Stimulated activated CD4-positive, alpha-beta T cell treated with anti-CD3 and anti-CD28 coated beads, TNF-alpha, amount 100 ng/mL, for 24 hours (primary cell): Measurements from ENCODE around the gene TRIM8.

Experiments
- DNase-seq, 3 experiments: peaks; one replicate each; pipeline ENCODE4 v3.0.0-alpha.2; 2020; ENCODE audit warnings: low read depth in 3 of 3

TRIM8 gene

DNA sequence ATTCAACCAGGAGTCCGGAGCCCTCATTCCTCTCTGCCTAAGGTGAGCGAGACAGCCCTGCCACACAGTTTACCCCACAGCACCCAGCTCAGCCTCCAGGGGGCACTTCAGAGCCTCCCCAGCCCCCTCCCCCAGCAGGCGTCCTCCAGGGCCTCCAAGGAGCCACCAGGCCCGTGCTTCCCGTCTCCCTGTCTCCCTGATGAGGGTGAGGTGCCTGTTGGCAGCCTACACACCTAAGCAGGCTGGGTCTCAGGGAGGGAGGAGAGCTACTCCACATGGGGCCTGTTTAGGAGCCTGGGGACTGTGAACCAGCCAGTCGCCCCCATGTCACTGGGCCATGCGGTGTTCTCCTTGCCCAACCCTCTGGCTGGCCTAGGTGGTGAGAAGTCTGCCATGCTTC, 28.9 kb upstream of the TRIM8 start:
- DNase-seq, result peak in 1 of 3 experiments; percentile 27

DNA sequence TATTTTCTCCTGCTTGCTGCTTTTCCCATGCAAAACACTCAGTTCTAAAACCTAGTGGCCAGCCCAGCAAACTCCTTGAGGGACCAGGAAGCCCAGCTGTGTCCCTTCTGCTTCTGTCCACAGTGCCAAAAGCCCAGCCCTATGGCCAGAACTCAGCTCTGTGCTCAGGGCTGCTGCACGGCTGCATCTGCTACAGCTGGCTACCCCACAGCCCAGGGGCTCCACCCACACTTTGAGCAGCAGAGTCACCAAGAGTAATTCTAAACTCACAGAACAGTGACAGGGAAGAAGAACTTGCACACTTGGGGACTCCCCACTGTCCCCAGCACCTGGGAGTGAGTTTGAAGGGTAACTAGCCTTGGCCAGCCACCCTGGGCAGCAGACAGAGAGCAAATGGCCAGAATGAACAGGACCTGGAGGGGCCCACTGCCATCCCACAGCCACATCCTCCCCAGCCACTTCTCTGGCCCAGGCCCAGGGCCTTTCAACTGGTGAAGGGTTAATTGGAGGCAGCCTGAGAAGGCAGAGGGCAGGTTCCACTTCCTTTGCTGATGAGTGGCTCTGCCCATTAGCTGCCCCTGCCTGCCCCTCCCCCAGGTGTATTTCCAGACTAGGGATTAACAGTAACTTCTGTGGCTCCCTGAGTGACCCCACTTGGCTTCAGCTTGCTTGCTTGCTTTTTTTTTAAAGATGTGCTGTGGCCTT, 28.1 kb upstream of the TRIM8 start:
- DNase-seq, result no peak

DNA sequence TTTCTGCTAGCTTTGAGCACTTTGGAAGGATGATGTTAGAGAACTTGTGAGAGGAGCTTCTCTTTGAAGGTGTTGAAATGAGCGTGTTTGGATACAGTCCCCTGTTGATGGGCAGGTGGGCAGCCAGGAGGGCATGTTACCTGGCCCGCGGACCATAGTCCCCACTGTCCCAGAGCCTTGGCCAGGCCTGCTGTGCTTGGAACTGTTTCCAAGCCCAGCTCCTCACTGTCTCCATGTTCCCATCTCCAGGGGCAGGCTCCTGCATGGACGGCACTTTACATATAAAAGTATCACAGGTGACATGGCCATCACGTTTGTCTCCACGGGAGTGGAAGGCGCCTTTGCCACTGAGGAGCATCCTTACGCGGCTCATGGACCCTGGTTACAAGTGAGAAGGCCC, 27.2 kb upstream of the TRIM8 start:
- no peak for DNase-seq

- no peak for DNase-seq
These were observed 26.5 kb upstream of the TRIM8 start for GRCh38 chr10:102617816-102618215.

DNA sequence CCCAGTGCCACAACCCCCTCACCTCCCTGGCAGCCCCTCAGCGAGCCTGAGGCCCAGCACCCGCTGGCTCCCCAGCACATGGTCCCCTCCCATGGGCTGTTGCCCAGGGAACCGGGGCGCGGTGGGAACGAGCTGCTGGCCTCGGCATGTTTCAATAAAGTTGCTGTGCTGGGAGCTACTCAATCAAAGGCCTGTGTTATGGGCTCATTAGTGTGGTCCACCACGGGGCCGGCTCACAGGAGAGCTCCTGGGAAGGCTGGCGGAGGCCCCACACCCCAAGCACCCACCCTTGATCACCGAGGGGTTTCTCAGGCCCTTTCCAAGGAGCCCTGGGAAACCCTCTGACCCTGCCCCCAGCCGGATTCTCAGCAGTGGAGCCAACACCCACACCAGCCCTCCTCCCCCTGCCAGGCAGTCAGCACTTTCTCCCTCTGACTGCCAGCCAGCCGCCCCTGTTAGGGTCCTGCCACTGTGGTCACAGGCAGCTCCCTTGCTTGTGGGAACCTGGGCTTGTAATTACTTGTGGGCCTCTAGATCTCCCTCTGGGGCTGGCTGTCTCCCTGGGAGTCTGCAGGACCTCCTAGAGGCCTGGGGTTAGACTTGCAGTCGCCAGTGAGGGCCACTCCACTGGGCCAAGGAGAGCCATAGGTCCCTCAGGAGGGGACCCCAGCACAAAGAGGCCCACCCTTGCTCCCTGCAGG, 24.8 kb upstream of the TRIM8 start:
- DNase-seq, result no peak

GRCh38 chr10:102620138-102620590, 24.1 kb upstream of the TRIM8 start:
- DNase-seq, result no peak

DNA sequence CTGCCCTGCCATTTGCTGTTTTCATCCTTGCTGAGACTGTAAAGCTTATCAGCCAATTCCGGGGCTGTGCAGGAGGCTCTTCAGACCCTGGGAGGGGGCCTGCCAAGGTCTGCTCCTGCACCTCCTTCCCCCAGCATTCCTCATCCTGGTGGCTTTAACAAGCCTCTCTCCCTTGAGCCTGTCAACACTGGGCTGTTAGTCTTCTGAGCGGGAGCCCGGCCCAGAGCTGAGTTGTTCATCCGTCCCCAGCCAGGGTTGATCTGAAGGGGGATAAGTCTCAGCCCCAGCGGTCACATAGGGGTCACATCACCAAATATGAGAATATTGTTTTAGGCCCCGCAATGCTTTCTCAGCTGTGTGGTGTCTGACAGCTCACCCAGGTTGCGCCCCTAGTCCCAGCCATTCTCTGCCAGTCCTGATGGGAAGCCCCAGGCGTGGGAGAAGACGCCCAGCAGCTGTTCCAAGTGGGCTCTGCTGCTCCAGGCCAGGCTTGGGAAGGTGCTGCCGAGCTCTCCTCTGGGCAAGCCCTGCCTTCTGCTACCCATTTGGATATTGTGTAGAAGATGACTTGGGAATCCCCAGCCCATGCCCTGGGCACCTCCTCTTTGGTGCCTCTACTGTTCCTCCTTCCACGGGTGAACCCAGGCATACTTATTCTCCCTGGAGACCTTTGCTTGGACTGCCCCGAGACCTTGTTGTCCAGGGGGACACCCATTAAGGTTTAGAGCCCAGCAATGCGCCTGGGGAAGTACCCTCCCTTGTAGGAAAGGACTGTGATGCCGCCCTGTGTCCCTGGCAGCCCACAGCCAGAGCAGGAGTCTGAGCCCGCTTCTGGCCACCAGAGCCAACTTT, 23.5 kb upstream of the TRIM8 start:
- DNase-seq, result no peak

DNA sequence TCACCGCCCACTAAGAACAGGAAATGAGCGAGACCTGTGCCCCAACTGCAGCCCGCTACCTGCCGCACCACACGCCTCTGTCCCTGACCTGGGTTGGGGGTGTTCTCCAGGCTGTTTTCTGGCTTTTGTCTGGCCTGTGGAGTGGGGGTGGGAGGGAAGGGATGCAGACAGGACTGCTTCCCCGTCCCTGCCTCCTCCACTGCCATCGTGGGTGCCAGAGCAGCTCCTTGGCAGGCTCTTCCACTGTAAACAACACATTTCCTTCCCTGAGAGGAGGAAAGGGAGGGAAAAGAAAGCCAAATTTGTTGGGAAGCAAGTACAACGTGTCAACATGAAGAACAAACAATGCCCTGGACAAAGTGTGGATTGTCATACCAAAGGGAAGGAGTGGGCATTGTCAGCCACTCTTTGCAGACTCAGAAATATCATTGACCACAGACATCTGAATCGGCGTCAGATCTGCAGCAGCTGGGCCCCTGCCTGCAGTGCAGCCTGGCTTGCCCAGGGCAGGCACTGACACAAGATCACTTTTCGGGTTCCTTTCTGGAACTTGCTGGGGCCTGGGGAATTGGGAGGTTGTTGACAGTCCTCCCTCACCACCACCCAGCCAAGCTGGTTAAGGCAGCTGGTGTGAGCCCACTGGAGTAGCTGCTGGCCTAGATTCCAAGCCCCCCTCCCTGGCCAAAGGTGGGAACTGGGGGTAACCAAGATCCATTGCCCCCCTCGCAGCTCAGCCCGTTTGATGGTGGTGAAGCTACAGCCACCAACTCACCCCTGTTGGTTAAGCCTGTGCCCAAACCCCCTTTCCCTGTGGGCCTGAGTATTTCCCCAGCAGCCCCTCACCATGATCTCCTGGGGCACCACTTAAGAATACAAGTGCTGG, 22.6 kb upstream of the TRIM8 start:
- DNase-seq, result no peak

- DNase-seq, result no peak
These were observed 20.2 kb upstream of the TRIM8 start for GRCh38 chr10:102624094-102624493.

DNA sequence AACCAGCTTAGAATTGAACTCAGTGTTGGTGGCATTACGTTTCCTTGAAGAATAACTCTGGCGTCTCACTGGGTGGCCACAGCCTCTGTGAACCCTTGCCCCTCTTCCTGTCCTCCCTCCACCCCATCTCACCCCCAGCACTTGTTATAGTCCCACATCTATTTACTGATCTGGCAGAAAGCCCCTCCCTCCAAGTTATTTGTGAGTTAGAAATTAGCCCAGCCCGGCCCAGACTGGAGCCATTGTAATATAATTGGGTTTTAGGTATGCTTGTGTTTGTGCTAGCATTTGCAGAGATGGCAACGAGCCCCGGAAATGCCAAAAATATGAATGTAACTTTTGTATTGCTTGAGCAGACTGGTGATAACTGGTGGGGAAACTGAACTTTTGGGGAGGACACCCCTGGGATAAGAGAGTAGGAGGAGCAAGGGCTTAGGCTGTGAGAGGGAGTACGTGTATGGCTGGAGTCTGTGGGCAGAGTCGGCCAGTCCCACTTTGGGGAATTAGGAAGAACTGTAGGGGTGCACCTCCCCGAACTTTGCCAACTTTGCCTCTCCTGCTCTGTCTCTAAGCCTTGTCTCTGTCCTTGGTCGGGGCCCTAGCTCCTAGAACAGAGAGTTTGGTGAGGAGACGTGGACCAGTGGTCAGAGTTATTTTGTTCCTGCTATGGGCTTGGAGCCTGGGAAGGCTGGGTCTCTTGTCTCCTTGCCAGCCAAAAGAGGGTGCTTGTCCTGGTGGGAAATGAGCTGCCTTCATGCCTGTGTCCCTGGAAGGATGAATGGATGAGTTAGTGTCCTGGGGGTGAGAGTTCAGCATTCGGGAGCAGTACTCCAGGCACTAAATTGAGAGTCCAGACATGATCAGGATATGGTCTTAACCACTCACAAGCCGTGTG, 19.3 kb upstream of the TRIM8 start:
- DNase-seq, result no peak

- DNase-seq, result no peak
These were observed 18.1 kb upstream of the TRIM8 start for GRCh38 chr10:102626026-102626685.

GRCh38 chr10:102627291-102627735, 17.0 kb upstream of the TRIM8 start:
- DNase-seq, result no peak

- no peak for DNase-seq
These were observed 16.5 kb upstream of the TRIM8 start for GRCh38 chr10:102627736-102628293.

GRCh38 chr10:102628451-102628911, 15.8 kb upstream of the TRIM8 start:
- DNase-seq, result no peak

GRCh38 chr10:102629661-102630614, 14.3 kb upstream of the TRIM8 start:
- no peak for DNase-seq

GRCh38 chr10:102630663-102631062, 13.6 kb upstream of the TRIM8 start:
- no peak for DNase-seq

- no peak for DNase-seq
These were observed 12.5 kb upstream of the TRIM8 start for GRCh38 chr10:102631525-102632393.
